Activated CD8-positive, alpha-beta T cell treated with anti-CD3 and anti-CD28 coated beads for 36 hours (primary cell): ENCODE data around the gene TTC23. TPM values are rescaled to one million over a fixed set of nuclear protein-coding genes. Genes with fewer than 3 reads are reported as not detected.

Experiments used
- ATAC-seq: fragments of 200-7000 bp; cut with Tn5 transposase; one replicate; pipeline ENCODE4 v1.10.0; 2021; ENCODE audit warnings: mild to moderate bottlenecking, moderate library complexity
- CTCF ChIA-PET: fragments of 350-600 bp; sonication (Branson Sonifier 250); formaldehyde crosslinking; loops from one replicate; lab custom pipeline; 2021; ENCODE audit warnings: antibody characterized with exemption; lab: Charles Lee
- POLR2A ChIA-PET: fragments of 350-600 bp; sonication (Branson Sonifier 250); formaldehyde crosslinking; loops from one replicate; lab custom pipeline; 2021; ENCODE audit warnings: antibody characterized with exemption; lab: Charles Lee
- DNase-seq: peaks from one replicate; pipeline ENCODE4 v3.0.0-alpha.2; 2020
- H3K27ac Mint-ChIP-seq: one replicate; pipeline ENCODE4 v1.8.0; 2021; ENCODE audit warnings: mild to moderate bottlenecking, mixed read lengths
- H3K27me3 Mint-ChIP-seq: one replicate; pipeline ENCODE4 v1.8.0; 2021; ENCODE audit warnings: mixed read lengths
- H3K36me3 Mint-ChIP-seq: one replicate; pipeline ENCODE4 v1.8.0; 2021; ENCODE audit warnings: low read depth, mixed read lengths
- H3K4me1 Mint-ChIP-seq: one replicate; pipeline ENCODE4 v1.8.0; 2021; ENCODE audit warnings: low read depth, mixed read lengths
- H3K4me3 Mint-ChIP-seq: one replicate; pipeline ENCODE4 v1.8.0; 2021; ENCODE audit warnings: mild to moderate bottlenecking, moderate library complexity, mixed read lengths
- H3K9me3 Mint-ChIP-seq: one replicate; pipeline ENCODE4 v1.8.0; 2021; ENCODE audit warnings: mixed read lengths
- intact Hi-C: fragments of 100-400 bp; cut with micrococcal nuclease; formaldehyde crosslinking; loops from one replicate; pipeline ENCODE4 v1.10.0; 2022
- total RNA-seq, 2 experiments: library from RNA; stranded (reverse); gene quantifications; one replicate each; pipeline ENCODE4 v1.2.3, GENCODE V29; 2021
- TF ChIP-seq, protein P1 (sequence below): fragments of 200-600 bp; IDR thresholded peaks from one replicate; pipeline ENCODE4 v1.8.0; 2022; ENCODE audit warnings: antibody characterized with exemption, mild to moderate bottlenecking

Gene TTC23
- total RNA-seq, 2 experiments from 2014 or later: 4.3 to 4.4 TPM

DNA sequence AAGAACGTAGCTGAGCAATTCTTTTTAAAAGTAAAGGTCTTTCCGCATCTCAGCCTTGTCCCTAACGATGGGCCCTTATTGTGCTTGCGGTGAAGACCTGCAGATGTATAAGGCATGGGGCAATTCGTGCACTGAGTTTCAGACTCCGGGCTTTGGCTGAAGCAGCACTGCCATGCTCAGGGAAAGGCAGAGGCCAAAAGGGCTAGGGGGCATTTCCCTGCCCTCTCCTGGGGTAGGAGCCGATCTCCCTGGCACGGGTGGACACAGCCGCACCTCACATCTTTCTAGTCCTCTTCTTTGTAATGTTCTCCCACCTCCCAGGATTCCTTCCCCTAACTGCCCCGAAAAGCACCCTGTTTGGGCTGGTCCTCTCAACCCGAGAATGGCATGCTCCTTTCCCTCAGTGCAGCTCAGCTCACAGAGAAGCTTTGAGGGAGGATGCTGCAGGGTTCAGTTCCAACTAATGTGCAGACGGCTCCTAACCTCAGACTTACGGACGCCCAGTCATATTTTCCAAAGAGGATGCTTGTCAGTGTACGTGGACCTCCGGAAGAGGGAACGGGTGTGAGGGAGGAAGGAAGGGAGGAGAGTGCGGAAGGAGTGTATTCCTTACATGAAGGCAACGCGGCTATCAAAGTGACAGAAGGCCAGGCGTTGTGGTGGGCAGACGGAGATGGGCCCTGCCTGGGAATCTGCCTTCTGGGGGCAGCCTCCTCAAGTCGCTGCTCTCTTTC is 83.3 kb downstream of the TTC23 start:
- Mint-ChIP-seq H3K27ac (no peak overlapping the region), H3K36me3 (no peaks in the 10 kb centered on the region), H3K9me3 (no peaks in the 10 kb centered on the region), H3K4me3 (no peak overlapping the region), H3K27me3 (no peaks in the 10 kb centered on the region), H3K4me1 (peaks cover 6% of the 10 kb centered on the region)
- DNase-seq (no peak), ATAC-seq (no peak)
- intact Hi-C loops: no loop called here
- TF ChIP-seq, protein P1, sequence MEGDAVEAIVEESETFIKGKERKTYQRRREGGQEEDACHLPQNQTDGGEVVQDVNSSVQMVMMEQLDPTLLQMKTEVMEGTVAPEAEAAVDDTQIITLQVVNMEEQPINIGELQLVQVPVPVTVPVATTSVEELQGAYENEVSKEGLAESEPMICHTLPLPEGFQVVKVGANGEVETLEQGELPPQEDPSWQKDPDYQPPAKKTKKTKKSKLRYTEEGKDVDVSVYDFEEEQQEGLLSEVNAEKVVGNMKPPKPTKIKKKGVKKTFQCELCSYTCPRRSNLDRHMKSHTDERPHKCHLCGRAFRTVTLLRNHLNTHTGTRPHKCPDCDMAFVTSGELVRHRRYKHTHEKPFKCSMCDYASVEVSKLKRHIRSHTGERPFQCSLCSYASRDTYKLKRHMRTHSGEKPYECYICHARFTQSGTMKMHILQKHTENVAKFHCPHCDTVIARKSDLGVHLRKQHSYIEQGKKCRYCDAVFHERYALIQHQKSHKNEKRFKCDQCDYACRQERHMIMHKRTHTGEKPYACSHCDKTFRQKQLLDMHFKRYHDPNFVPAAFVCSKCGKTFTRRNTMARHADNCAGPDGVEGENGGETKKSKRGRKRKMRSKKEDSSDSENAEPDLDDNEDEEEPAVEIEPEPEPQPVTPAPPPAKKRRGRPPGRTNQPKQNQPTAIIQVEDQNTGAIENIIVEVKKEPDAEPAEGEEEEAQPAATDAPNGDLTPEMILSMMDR: no peak
- CTCF ChIA-PET: no interaction called here
- POLR2A ChIA-PET: no interaction called here

DNA sequence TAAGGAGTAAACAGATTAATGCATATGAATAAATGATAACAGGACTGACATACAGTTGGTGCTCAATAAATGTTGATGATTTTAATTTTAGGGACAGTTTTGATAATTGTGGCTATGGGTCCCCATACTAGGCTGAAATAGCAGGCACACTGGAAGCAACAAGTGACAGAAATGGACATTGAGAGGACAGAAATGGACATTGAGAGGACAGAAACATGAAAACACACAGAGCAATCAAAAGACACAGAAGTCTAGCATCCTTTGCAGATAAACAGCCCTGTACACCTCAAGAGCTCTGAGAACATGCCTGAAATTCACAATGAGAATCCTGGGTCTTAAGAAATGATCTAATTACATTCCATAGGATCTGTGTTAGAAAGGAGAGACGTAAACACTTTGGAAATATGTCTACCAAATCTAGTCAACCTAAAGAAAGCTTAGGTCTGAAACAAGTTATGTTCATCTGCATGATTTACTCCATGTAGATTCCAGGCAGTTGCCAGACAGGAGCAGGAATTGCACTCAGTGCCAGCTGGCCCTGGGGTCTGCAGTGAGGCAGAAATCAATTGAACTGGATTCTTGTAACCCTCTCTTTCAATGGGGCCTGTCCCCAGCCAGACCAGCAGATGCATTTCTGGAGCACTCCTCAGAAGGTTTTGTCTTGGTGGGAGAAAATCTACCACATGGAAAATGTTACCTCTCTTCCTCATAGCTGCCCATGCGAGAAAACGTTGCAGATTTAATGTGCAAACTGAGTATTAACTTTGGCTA is 84.2 kb downstream of the TTC23 start:
- ChIA-PET CTCF (interaction anchor here (0.7 kb wide), 1 partner anchor 646 kb away, joined by 3 read pairs; no protein-coding TSS in a partner anchor), POLR2A (no interaction called here)
- Mint-ChIP-seq H3K4me1 (peaks cover 6% of the 10 kb centered on the region), H3K9me3 (no peaks in the 10 kb centered on the region), H3K36me3 (no peaks in the 10 kb centered on the region), H3K4me3 (no peak overlapping the region), H3K27ac (no peak overlapping the region), H3K27me3 (no peaks in the 10 kb centered on the region)
- DNase-seq (no peak), ATAC-seq (no peak)
- TF ChIP-seq, protein P1: no peak
- intact Hi-C loops: no loop called here

DNA sequence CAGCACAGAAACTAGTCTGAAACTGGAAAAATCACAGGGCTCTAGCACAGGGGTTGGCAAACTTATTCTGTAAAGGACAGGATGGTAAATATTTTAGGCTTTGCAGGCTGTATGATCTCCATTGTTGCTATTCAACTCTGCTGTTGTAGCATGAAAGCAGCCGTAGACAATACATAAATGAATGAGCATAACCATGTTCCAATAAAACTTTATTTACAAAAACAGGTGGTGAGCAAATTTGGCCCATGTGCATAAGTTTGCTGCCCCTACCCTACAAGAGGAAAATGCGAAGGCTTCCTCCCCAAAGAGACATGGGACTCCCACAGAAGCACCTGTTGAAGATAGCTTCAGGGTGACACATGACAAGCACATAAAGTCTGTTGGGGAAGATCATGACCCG is 85.3 kb downstream of the TTC23 start:
- intact Hi-C loops: no loop called here
- ChIA-PET POLR2A (interaction anchor here (0.7 kb wide), 1 partner anchor 282 kb away, joined by 3 read pairs; no protein-coding TSS in a partner anchor), CTCF (no interaction called here)
- no peak overlapping the region for H3K27ac Mint-ChIP-seq
- H3K36me3 Mint-ChIP-seq: no peaks in the 10 kb centered on the region
- peaks cover 6% of the 10 kb centered on the region for H3K4me1 Mint-ChIP-seq
- no peak overlapping the region for H3K4me3 Mint-ChIP-seq
- no peak for DNase-seq
- no peaks in the 10 kb centered on the region for H3K27me3 Mint-ChIP-seq
- no peak for ATAC-seq
- H3K9me3 Mint-ChIP-seq: no peaks in the 10 kb centered on the region
- TF ChIP-seq, protein P1: no peak

GRCh38 chr15:99163271-99164062 is 85.9 kb downstream of the TTC23 start:
- H3K27ac Mint-ChIP-seq: no peak overlapping the region
- H3K4me3 Mint-ChIP-seq: no peak overlapping the region
- TF ChIP-seq, protein P1: no peak
- H3K36me3 Mint-ChIP-seq: no peaks in the 10 kb centered on the region
- ATAC-seq (no peak), DNase-seq (no peak)
- CTCF ChIA-PET: no interaction called here
- intact Hi-C loops: no loop called here
- no peaks in the 10 kb centered on the region for H3K27me3 Mint-ChIP-seq
- H3K4me1 Mint-ChIP-seq: peaks cover 6% of the 10 kb centered on the region
- H3K9me3 Mint-ChIP-seq: no peaks in the 10 kb centered on the region
- POLR2A ChIA-PET: interaction anchor here (0.7 kb wide), 2 partner anchors 281 to 615 kb away, joined by 3 read pairs; no protein-coding TSS in a partner anchor
